GM20000 (cell line): Measurements from ENCODE around the gene PLEKHH1.

Experiments used
- DNase-seq: peaks from one replicate; pipeline ENCODE4 v3.0.0; 2012; ENCODE audit warnings: low spot score
- CTCF ChIP-seq: IDR thresholded peaks from 2 replicates; pipeline ENCODE4 v1.5.1; 2012; ENCODE audit warnings: mild to moderate bottlenecking, control low read depth; ENCODE audit errors: extremely low read depth, missing control alignments

Gene PLEKHH1

GRCh38 chr14:67532998-67533753 lies at the start of gene PLEKHH1:
Gene PLEKHH1 (plus strand): TSS chr14:67533290. CDS start chr14:67541868, 8,578 bp downstream.
- DNase-seq = peak; percentile 85
- TF ChIP-seq CTCF = no peak

- TF ChIP-seq CTCF = no peak
- DNase-seq = no peak
Observed at GRCh38 chr14:67483579-67484285, 49.4 kb upstream of the PLEKHH1 start.

- no peak for DNase-seq
- TF ChIP-seq CTCF = no peak
Observed at GRCh38 chr14:67485501-67486095, 47.5 kb upstream of the PLEKHH1 start.

GRCh38 chr14:67486890-67487289 lies 46.2 kb upstream of the PLEKHH1 start:
- TF ChIP-seq CTCF = no peak
- DNase-seq = no peak

GRCh38 chr14:67487332-67487731 lies 45.8 kb upstream of the PLEKHH1 start:
- no peak for TF ChIP-seq CTCF
- DNase-seq = no peak

- TF ChIP-seq CTCF = no peak
- peak; percentile 88 for DNase-seq
Observed at GRCh38 chr14:67487937-67488893, 44.9 kb upstream of the PLEKHH1 start, which contains the start of gene TMEM229B. Gene TMEM229B (minus strand): TSS chr14:67488721. CDS start chr14:67473923, 14,798 bp downstream.
